Activated CD8-positive, alpha-beta memory T cell treated with anti-CD3 and anti-CD28 coated beads for 4 hours (primary cell): ENCODE measurements around the gene ZNF169.
"Not testable (repeated sequence)": the region's sequence is repeated elsewhere in the genome, so short reads cannot be mapped to it uniquely, and the experiment has no call there.

ENCODE experiments used
- DNase-seq, 2 donors: peaks; one replicate each; pipeline ENCODE4 v3.0.0-alpha.2; 2020; ENCODE audit warnings: low read depth in 2 of 2

The ZNF169 gene

GRCh38 chr9:94287877-94288513 is 28.9 kb downstream of the ZNF169 start:
- no peak for DNase-seq

- no peak for DNase-seq
Measured at GRCh38 chr9:94289691-94290090, 30.6 kb downstream of the ZNF169 start.

GRCh38 chr9:94298949-94299599 is 40.0 kb downstream of the ZNF169 start:
- no peak for DNase-seq

GRCh38 chr9:94300470-94301301 is 41.6 kb downstream of the ZNF169 start:
- DNase-seq, result no peak

GRCh38 chr9:94301583-94301982 is 42.5 kb downstream of the ZNF169 start:
- no peak for DNase-seq

GRCh38 chr9:94302426-94302825 is 43.3 kb downstream of the ZNF169 start:
- DNase-seq, result no peak

GRCh38 chr9:94303321-94303720 is 44.2 kb downstream of the ZNF169 start:
- no peak for DNase-seq

- not testable (repeated sequence) for DNase-seq
Measured at GRCh38 chr9:94315034-94315984, 56.2 kb downstream of the ZNF169 start.

GRCh38 chr9:94316236-94316635 is 57.1 kb downstream of the ZNF169 start:
- not testable (repeated sequence) for DNase-seq

- not testable (repeated sequence) for DNase-seq
Measured at GRCh38 chr9:94317949-94318657, 59.0 kb downstream of the ZNF169 start.

GRCh38 chr9:94322342-94322940 is 63.3 kb downstream of the ZNF169 start:
- DNase-seq, result not testable (repeated sequence)

GRCh38 chr9:94323153-94323798 is 64.2 kb downstream of the ZNF169 start:
- DNase-seq, result not testable (repeated sequence)

GRCh38 chr9:94325583-94325982 is 66.5 kb downstream of the ZNF169 start:
- not testable (repeated sequence) for DNase-seq

GRCh38 chr9:94328544-94328943 is 69.4 kb downstream of the ZNF169 start, which contains the start of gene NUTM2F:
NUTM2F (minus strand) TSS chr9:94328644; CDS start chr9:94328623, 21 bp downstream.
- not testable (repeated sequence) for DNase-seq

- DNase-seq, result not testable (repeated sequence)
Measured at GRCh38 chr9:94336445-94336844, 77.3 kb downstream of the ZNF169 start.

GRCh38 chr9:94338723-94339122 is 79.6 kb downstream of the ZNF169 start:
- DNase-seq, result not testable (repeated sequence)

GRCh38 chr9:94339657-94340056 is 80.6 kb downstream of the ZNF169 start:
- DNase-seq, result not testable (repeated sequence)

GRCh38 chr9:94340750-94341149 is 81.7 kb downstream of the ZNF169 start:
- DNase-seq, result not testable (repeated sequence)

GRCh38 chr9:94341703-94342102 is 82.6 kb downstream of the ZNF169 start:
- not testable (repeated sequence) for DNase-seq

GRCh38 chr9:94347451-94347850 is 88.4 kb downstream of the ZNF169 start:
- not testable (repeated sequence) for DNase-seq
